Measurements from ENCODE around the gene RNF150.

Gene RNF150

GRCh38 chr4:141144207-141144606 is 10.9 kb upstream of the RNF150 start:
- Histone ChIP-seq H3K9me3 (ENCODE audit: insufficient read depth, low read depth, low read length) (no peaks in the 10 kb centered on the region), H3K9ac (ENCODE audit: low read depth, low read length, poor library complexity, severe bottlenecking) (no peak overlapping the region), H4K20me1 (ENCODE audit: insufficient read depth, low read length, poor library complexity, severe bottlenecking) (no peaks in the 10 kb centered on the region), H3K4me2 (ENCODE audit: low read depth, low read length, poor library complexity, severe bottlenecking) (no peak overlapping the region), H3K79me2 (ENCODE audit: insufficient read depth, low read length) (no peaks in the 10 kb centered on the region), H3K9me2 (replicated peaks; ENCODE audit: low read depth, low read length) (no peaks in the 10 kb centered on the region), H3K27me3 (ENCODE audit: insufficient read depth, low read length, poor library complexity, severe bottlenecking) (no peaks in the 10 kb centered on the region), H3K36me3 (ENCODE audit: insufficient read depth, low read length) (no peaks in the 10 kb centered on the region), H3K4me3 (ENCODE audit: low read length, poor library complexity, severe bottlenecking) (no peak overlapping the region), H3F3A (ENCODE audit: low read depth) (no peaks in the 10 kb centered on the region), H2AFZ (ENCODE audit: low read length) (no peak overlapping the region), H3K4me1 (ENCODE audit: insufficient read depth, low read length, poor library complexity, severe bottlenecking) (peaks cover 5% of the 10 kb centered on the region)
- TF ChIP-seq CTCF (conservative IDR thresholded peaks at IDR 0.05; ENCODE audit: low read length): no peak

- H3K9me3 ChIP-seq (ENCODE audit: insufficient read depth, low read depth, low read length): no peaks in the 10 kb centered on the region
- H3K4me1 ChIP-seq (ENCODE audit: insufficient read depth, low read length, poor library complexity, severe bottlenecking): peaks cover 5% of the 10 kb centered on the region
- no peaks in the 10 kb centered on the region for H4K20me1 ChIP-seq (ENCODE audit: insufficient read depth, low read length, poor library complexity, severe bottlenecking)
- H3K27me3 ChIP-seq (ENCODE audit: insufficient read depth, low read length, poor library complexity, severe bottlenecking): peaks cover 1% of the 10 kb centered on the region
- H3K79me2 ChIP-seq (ENCODE audit: insufficient read depth, low read length): no peaks in the 10 kb centered on the region
- no peak overlapping the region for H3K4me2 ChIP-seq (ENCODE audit: low read depth, low read length, poor library complexity, severe bottlenecking)
- H3K36me3 ChIP-seq (ENCODE audit: insufficient read depth, low read length): no peaks in the 10 kb centered on the region
- no peak overlapping the region for H3K4me3 ChIP-seq (ENCODE audit: low read length, poor library complexity, severe bottlenecking)
- TF ChIP-seq EZH2phosphoT487 (IDR thresholded peaks at IDR 0.05; ENCODE audit: borderline replicate concordance): no peak
- H3K9ac ChIP-seq (ENCODE audit: low read depth, low read length, poor library complexity, severe bottlenecking): no peak overlapping the region
- no peaks in the 10 kb centered on the region for H3K9me2 ChIP-seq (replicated peaks; ENCODE audit: low read depth, low read length)
- no peaks in the 10 kb centered on the region for H3F3A ChIP-seq (ENCODE audit: low read depth)
- no peak overlapping the region for H2AFZ ChIP-seq (ENCODE audit: low read length)
Observed at GRCh38 chr4:141142423-141142822, 9.2 kb upstream of the RNF150 start.

GRCh38 chr4:141140391-141141200 is 7.3 kb upstream of the RNF150 start:
- Histone ChIP-seq H3K79me2 (ENCODE audit: insufficient read depth, low read length) (no peaks in the 10 kb centered on the region), H3K4me3 (ENCODE audit: low read length, poor library complexity, severe bottlenecking) (no peak overlapping the region), H3K4me2 (ENCODE audit: low read depth, low read length, poor library complexity, severe bottlenecking) (no peak overlapping the region), H3K9me3 (ENCODE audit: insufficient read depth, low read depth, low read length) (no peaks in the 10 kb centered on the region), H3K36me3 (ENCODE audit: insufficient read depth, low read length) (no peaks in the 10 kb centered on the region), H2AFZ (ENCODE audit: low read length) (no peak overlapping the region), H3K9ac (ENCODE audit: low read depth, low read length, poor library complexity, severe bottlenecking) (no peak overlapping the region), H3K4me1 (ENCODE audit: insufficient read depth, low read length, poor library complexity, severe bottlenecking) (peaks cover 5% of the 10 kb centered on the region), H4K20me1 (ENCODE audit: insufficient read depth, low read length, poor library complexity, severe bottlenecking) (no peaks in the 10 kb centered on the region), H3K9me2 (replicated peaks; ENCODE audit: low read depth, low read length) (no peaks in the 10 kb centered on the region), H3F3A (ENCODE audit: low read depth) (no peaks in the 10 kb centered on the region), H3K27me3 (ENCODE audit: insufficient read depth, low read length, poor library complexity, severe bottlenecking) (peaks cover 19% of the 10 kb centered on the region)
- no peak for TF ChIP-seq EZH2phosphoT487 (IDR thresholded peaks at IDR 0.05; ENCODE audit: borderline replicate concordance)
- no peak for TF ChIP-seq CTCF (conservative IDR thresholded peaks at IDR 0.05; ENCODE audit: low read length)
